HG03469 (cell line): ENCODE results near the gene KCNG1.
"Not testable (repeated sequence)": the region's sequence is repeated elsewhere in the genome, so short reads cannot be mapped to it uniquely, and the experiment has no call there.

Source experiments
- ATAC-seq: cut with Tn5 transposase; IDR thresholded peaks from one replicate; pipeline ENCODE4 v1.9.1; 2021; ENCODE audit warnings: mild to moderate bottlenecking, moderate library complexity, moderate number of reproducible peaks; ENCODE audit not compliant: unreplicated experiment

KCNG1 gene

GRCh38 chr20:50992336-50992732 is 30.6 kb downstream of the KCNG1 start:
- no peak for ATAC-seq

DNA sequence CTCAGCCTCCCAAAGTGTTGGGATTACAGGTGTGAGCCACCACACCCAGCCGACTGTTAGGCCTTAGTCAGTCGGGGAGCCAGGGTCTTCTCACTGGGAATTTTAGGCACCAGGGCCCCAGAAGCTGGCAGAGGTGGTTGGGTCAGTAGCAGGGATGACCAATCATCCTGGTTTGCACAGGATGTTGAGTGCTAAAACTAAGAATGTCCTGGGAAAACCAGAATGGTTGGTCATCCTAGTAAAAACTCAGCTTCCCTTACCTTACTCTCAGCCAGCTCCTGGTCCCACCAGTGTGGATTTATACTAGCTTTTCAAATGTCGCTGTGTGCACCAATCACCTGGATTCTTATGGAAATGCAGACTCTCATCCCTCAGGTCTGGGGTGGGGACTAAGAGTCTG is 31.8 kb downstream of the KCNG1 start:
- ATAC-seq = no peak

DNA sequence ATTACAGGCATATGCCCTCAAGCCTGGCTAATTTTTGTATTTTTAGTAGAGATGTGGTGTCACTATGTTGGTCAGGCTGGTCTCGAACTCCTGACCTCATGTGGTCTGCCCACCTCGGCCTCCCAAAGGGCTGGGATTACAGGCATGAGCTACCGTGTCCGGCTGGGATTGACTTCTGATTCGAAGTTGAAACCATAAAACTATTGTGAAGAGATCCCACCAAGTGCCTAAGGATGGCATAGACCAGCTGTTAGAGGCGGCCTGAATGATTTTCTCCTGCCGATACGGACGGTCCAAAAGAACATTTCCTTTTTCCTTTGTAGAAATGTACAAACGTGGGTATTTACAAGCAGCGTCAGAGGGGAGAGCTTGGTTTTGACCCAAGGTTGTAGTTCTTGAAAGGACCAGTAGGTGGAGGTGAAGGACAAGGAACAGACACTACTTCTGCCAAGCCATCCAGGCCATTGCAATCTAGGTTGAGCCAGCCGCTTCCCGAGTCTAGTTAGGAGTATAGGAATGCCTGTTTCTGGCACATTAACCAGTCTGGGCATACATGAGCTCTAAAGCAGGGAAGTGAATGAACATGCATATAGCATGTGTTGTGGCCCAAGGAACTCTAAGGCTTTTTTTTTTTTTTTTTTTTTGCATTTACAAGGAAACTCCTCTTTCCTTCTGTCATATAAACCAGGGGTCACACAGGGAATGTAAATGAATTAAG is 35.3 kb downstream of the KCNG1 start:
- ATAC-seq = no peak

DNA sequence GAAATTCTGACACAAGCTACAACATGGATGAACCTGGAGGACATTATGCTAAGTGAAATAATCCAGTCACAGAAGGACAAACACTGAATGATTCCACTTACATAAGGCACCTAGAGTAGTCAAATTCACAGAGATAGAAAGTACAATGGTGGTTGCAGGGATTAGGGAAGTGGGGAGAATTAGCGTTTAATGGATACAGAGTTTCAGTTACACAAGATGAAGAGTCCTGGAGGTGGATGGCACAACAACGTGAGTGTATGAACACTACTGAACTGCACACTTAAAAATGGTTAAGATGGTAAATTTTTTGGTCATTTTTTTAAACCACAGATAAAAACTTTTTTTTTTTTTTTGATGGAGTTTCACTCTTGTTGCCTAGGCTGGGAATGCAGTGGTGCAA is 39.6 kb downstream of the KCNG1 start:
- no peak for ATAC-seq

DNA sequence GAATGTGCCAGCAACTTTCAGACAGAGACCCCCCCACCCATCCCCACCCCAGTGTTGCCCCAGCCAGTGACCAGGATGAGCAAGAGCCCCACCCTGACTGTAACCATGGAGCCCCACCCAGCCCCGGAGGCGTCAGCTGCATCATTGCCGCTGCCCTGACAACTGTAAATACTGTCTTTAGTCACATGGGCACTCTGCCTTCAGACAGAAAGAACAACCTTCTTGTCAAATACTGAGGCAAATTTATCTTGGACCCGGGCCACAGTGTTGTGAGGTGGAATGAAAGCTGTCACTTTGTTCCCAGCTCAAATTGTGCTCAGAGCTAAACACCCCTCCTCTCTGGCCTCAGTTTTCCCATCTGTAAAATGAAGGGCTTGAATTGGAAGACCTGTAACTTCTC is 40.5 kb downstream of the KCNG1 start:
- no peak for ATAC-seq

DNA sequence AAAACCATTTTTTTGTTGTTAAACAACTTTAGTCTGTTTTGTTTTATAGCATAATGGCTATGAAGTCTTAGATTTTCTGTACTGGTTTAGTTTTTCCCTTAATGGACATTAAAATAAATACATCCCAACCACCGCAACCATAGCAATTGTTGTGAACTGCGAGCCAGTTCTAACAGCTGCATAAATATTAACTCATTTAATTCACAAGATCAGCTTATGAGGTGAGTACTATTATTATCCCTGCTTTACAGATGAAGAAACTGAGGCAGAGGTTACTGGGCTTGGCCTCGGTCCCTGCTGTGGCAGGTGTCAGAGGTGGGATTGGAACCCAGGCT is 41.2 kb downstream of the KCNG1 start:
- ATAC-seq = no peak

DNA sequence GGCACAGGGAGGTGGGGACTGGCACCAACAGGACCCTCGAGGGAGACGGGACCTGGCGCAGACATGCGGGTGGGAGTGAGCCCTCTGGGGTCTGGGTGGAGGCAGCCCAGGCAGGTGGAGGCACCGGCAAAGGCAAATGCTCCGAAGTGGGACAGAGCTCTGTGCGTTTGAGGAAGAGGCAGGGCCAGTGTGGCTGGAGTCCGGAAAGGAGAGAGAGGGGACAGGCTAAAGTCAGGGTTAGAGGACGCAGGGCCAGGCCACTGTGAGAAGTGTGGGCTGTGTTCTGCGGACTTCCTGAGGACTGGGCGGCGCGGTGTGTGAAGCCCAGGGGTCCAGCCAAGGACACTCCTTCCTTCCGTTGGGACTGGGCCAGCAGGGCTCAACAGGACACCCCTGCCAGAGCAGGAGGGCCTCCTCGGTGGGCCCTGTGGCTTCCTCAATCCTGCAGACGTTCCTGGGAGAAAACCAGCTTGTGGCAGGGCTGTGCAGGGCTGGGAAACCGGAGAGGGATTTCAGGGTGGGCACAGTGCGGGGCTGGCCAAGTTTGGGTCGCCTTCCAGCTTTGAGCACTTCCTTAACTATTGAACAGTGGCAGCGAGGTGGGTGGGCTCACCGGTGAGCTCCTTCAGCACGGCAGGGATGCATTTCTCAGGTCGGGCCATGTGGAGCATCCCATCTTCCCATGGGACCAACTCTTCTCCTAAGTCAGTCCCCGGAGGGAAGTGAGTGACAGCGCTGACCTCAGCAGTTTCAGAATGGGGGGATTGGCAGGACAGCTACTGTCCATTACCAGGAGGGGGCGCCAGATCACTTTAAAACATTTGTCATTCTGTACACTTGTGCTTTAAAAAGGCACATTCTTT is 41.8 kb downstream of the KCNG1 start:
- ATAC-seq = no peak

DNA sequence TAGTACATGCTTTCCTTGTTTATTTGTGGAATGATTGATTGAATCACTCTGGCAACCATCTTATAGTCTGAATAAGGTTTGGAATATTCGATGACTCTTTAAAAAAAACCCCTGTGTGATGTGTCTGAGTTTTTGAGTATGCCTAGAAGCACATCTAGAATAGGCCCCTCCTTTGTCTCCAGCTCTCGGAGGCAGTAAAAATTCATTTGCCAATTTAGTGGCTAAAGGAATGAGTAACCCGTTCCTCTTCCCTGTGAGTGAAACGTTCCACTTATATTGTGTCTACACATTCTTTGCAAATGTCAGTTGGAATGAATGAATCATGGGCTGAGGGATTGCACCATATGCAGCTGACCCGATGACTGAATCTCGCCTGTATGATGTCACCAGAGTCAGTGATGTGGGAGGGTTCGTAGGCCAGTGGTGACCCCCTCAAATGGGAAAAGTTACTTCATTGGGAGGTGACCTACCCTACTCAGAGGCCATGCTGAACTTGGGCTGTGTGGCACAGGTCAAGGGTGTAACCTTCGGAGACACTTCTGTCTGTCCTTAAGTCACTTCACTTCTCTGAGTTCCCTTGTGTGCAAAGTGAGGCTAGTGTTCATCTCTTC is 42.7 kb downstream of the KCNG1 start:
- no peak for ATAC-seq

GRCh38 chr20:50978533-50978932 is 44.4 kb downstream of the KCNG1 start:
- not testable (repeated sequence) for ATAC-seq

DNA sequence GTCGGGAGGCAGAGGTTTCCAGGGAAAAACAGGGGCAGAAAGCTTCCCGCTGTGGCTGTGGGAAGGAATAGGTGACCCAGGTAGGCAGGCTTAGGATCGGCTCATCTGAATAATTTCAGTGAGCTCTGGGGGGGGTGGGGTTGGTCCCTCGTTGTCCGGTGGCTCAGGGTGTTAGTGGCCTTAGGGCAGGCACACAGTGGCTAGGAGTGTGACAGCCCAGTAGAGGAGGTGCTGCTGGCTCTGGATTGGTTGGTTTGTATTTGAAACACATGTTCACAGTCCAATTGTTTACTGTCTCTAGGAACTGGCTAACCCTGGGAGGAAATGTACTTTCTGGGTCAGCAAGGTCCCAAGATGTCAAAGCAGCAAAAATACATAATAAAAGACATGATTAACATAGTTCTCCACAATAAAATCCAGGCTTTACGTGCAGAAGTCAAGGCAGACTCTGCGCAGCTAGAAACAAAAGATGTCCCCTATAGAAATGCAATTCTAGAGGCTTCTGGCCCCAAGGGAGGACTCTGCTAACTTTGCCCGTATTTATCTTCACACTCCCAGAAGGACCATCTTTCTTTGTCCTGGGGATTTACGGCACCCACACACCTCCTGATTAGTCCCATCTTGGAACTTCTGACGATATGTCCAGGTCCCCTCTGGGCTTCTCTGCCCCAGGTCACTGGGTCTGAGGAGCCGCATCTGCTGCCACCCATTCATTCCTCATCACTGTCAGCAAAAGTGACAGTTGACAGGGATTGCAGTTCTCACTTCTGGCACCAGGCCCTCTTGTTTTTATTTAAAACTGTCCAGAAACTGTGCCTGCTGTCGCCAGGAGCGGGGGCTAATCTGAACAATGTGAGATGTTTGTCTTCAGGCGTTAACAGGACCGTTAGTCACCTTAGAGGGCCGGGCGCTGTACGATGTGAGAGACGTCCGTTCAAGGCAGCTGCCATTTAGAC is 45.6 kb downstream of the KCNG1 start:
- ATAC-seq = no peak

DNA sequence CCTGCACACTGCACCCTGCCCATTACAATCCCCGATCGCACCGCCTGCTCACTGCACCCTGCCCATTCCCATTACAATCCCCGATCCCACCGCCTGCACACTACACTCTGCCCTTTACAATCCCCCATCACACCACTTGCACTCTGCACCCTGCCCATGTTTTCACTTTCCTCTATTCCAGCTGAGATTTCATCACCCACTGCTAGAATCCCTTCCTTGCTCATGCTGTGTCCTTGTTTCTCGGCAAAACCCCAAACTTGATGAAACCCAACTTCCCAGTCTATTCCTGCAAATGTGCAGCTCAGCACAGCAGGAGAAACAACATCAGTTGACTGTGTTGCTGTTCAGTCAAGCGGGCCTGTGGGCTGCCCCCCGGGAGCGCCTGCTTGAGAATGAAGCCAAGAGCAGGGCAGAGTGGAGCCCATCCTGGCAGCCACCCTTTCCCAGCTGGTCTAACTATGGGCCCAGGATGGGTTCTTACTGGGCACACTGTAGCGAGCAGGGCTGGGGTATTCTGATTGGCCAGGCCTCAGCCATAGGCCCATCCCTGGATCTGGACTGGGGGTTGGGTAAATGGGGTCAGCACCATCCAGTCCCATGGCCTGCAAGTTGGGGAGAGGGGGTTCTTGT is 47.1 kb downstream of the KCNG1 start:
- no peak for ATAC-seq

GRCh38 chr20:50969912-50970311 is 53.0 kb downstream of the KCNG1 start:
- ATAC-seq = no peak

DNA sequence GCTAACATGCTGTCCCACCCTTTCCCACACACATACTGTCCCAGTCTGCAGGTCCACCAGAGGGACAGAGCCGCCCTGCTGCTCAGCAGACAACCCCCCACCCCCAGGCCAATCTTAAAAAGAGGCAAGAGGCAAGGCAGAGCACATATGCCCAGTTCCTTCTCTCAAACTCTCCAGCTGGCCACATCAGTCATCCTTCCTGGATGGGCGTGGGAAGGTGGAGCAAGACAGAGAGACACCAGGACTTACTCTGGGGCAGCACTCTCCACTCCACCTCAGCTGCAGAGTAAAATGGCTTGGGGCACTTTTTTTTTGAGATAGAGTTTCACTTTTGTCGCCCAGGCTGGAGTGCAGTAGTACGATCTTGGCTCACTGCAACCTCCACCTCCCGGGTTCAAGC is 53.5 kb downstream of the KCNG1 start:
- no peak for ATAC-seq

DNA sequence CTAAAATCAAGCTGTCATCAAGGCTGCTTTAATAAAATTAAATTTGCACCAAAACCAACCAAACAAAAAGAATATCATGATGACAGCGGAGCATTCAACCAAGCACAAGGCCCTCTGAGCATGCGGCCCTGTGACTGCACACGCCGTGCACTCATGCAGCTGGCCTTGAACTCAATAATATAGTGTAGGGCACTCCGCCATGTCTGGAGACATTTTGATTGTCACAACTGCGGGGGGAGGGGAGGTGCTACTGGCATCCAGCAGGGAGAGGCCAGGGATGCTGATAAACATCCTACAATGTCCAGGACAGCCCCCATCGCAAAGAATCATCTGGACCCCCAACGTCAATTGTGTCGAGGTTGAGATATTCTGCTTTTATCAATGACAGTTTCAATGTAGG is 54.6 kb downstream of the KCNG1 start:
- no peak for ATAC-seq

GRCh38 chr20:50967586-50967985 is 55.3 kb downstream of the KCNG1 start:
- no peak for ATAC-seq

DNA sequence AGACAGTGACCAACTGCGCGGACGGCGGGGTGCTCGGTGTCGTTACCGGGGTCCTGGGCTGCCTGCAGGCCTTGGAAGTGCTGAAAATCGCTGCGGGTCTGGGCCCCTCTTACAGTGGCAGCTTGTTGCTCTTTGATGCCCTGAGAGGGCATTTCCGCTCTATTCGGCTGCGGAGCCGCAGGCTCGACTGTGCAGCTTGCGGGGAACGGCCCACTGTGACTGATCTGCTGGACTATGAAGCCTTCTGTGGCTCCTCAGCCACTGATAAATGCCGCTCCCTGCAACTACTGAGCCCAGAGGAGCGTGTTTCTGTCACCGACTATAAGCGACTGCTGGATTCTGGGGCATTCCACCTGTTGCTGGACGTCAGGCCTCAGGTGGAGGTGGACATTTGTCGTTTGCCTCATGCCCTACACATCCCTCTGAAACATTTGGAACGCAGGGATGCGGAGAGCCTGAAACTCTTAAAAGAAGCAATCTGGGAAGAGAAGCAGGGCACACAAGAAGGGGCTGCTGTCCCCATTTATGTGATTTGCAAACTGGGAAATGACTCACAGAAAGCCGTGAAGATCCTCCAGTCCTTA is 63.3 kb downstream of the KCNG1 start:
- no peak for ATAC-seq

DNA sequence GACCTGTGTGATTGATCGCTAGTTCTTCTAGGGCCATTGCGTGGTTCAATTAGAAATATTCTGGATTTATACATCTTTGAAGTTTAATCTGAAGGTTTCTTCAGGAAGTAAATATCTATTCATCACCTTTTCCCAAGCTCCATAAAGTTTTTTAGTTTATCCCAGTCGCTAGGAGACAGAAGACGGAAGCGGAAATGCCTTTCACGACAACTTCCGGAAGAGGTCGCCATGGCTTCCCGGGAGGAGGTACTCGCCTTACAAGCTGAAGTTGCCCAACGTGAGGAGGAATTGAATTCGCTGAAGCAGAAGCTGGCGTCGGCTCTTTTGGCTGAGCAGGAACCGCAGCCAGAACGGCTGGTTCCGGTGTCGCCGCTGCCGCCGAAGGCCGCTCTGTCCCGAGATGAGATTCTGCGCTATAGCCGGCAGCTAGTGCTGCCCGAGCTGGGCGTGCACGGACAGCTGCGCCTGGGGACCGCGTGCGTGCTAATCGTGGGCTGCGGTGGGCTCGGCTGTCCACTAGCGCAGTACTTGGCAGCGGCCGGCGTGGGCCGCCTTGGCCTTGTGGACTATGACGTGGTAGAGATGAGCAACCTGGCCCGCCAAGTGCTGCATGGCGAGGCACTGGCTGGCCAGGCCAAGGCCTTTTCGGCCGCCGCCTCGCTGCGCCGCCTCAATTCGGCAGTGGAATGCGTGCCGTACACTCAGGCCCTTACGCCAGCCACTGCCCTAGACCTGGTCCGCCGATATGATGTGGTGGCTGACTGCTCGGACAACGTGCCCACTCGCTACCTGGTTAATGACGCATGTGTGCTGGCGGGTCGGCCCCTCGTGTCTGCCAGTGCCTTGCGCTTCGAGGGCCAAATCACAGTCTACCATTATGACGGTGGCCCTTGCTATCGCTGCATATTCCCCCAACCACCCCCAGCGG is 64.0 kb downstream of the KCNG1 start, which contains the start of gene MOCS3:
TSS of gene MOCS3 (plus strand) at position 204 of the 928 bp plus-strand sequence. CDS start at position 229, 25 bp downstream.
- peak; percentile 55 for ATAC-seq

DNA sequence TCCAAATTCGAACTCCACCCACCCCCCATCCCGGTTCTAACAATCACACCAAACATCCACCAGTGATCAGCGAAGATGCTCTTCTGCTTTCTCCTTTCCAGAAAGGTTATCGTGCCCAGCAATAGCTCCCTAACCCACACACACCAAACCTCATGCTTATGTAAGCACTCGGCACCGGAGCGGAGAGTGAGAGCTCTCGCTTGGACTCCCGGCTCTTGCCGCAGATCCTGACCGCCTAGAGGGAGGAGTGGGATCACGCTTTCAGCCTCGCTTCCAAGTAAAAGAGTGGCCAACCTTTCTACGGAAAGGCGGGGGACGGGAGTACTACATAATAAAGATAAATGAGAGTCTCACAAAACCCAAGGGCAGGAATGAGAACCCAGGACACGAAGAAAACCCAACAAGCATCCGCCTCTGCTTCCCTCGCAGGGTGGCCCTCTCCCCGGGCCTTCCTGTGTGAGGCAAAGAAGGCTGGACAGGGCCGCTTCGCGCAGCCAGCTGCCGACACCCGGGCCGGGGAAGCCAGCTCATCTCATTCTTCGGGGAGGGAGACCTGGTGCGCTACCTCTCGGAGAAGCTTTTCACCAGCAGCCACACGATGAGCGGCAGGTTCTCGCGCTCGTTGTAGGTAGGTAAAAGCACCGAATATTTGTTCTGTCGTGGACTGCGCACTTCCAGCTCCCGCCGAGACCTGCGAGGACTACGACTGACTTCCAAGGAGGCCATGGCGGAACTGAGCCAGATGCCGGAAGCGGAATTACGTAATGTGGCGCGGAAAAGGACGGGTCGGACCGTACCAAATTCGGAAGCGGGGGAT is 64.9 kb downstream of the KCNG1 start, which contains the start of gene DPM1:
TSS of gene DPM1 (minus strand) at position 735 of the 817 bp plus-strand sequence. CDS start at position 726, 9 bp downstream.
- ATAC-seq = peak; percentile 34
